ENCODE data around the gene SHFL.

SHFL gene

DNA sequence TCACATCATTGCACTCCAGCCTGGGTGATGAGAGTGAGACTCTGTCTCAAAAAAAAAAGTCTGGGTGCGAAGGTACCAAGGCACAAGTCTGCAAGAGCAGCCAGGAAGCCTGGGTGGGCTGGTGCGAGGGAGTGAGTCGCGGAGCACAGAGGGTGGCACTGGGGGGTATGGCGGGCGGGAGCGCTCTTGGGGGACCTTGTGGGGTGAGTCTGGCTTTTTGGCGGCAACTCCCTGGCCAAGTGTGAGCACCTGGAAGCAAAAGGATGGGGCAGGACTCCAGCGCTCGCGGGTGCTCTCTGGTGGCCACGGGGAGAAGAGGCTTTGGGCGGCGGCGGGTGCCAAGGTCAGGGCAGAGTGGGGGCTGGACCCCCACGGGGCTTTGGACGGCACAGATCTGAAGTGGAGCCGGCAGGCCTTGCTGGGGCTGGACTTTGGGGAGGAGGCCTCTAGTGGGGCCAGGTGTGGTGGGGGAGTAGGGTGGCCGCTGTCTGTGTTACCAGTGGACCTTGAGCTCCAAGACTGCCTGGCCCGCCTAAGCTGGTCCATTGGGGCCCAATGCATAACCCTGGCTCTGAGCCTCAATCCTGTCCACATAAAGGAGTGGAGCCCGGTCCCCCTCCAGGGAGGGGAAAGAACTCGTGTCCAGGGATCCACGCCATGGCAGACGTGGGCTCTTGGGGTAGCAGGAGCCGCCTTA is 26.9 kb downstream of the SHFL start:
- Histone ChIP-seq H3K36me3 (ENCODE audit: insufficient read depth, low read depth, low read length) (peaks cover 76% of the 10 kb centered on the region), H3K9ac (ENCODE audit: low read depth, low read length) (no peak overlapping the region), H3K4me3 (ENCODE audit: low read length) (no peak overlapping the region), H3K27ac (ENCODE audit: low read length) (no peak overlapping the region), H3K9me3 (ENCODE audit: insufficient read depth, low read depth, low read length) (no peaks in the 10 kb centered on the region), H3K4me1 (ENCODE audit: insufficient read depth, low read length) (no peaks in the 10 kb centered on the region), H3K27me3 (ENCODE audit: insufficient read depth, low read length) (no peaks in the 10 kb centered on the region)

DNA sequence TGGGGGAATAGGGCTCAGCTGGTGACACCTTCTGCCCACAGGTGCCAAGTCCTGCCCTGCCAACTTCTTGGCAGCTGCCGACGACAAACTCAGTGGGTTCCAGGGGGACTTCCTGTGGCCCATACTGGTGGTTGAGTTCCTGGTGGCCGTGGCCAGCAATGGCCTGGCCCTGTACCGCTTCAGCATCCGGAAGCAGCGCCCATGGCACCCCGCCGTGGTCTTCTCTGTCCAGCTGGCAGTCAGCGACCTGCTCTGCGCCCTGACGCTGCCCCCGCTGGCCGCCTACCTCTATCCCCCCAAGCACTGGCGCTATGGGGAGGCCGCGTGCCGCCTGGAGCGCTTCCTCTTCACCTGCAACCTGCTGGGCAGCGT is 27.5 kb downstream of the SHFL start:
- Histone ChIP-seq H3K4me1 (ENCODE audit: insufficient read depth, low read length) (no peaks in the 10 kb centered on the region), H3K27me3 (ENCODE audit: insufficient read depth, low read length) (no peaks in the 10 kb centered on the region), H3K36me3 (ENCODE audit: insufficient read depth, low read depth, low read length) (peaks cover 76% of the 10 kb centered on the region), H3K4me3 (ENCODE audit: low read length) (no peak overlapping the region), H3K9ac (ENCODE audit: low read depth, low read length) (no peak overlapping the region), H3K27ac (ENCODE audit: low read length) (no peak overlapping the region), H3K9me3 (ENCODE audit: insufficient read depth, low read depth, low read length) (no peaks in the 10 kb centered on the region)

GRCh38 chr19:10113964-10114650 is 28.0 kb downstream of the SHFL start:
- Histone ChIP-seq H3K4me1 (ENCODE audit: insufficient read depth, low read length) (peaks cover 4% of the 10 kb centered on the region), H3K27me3 (ENCODE audit: insufficient read depth, low read length) (no peaks in the 10 kb centered on the region), H3K36me3 (ENCODE audit: insufficient read depth, low read depth, low read length) (peaks cover 71% of the 10 kb centered on the region), H3K9ac (ENCODE audit: low read depth, low read length) (no peak overlapping the region), H3K4me3 (ENCODE audit: low read length) (no peak overlapping the region), H3K27ac (ENCODE audit: low read length) (no peak overlapping the region), H3K9me3 (ENCODE audit: insufficient read depth, low read depth, low read length) (no peaks in the 10 kb centered on the region)

- Histone ChIP-seq H3K27me3 (ENCODE audit: insufficient read depth, low read length) (no peaks in the 10 kb centered on the region), H3K27ac (ENCODE audit: low read length) (no peak overlapping the region), H3K4me1 (ENCODE audit: insufficient read depth, low read length) (peaks cover 4% of the 10 kb centered on the region), H3K9ac (ENCODE audit: low read depth, low read length) (no peak overlapping the region), H3K9me3 (ENCODE audit: insufficient read depth, low read depth, low read length) (no peaks in the 10 kb centered on the region), H3K4me3 (ENCODE audit: low read length) (no peak overlapping the region), H3K36me3 (ENCODE audit: insufficient read depth, low read depth, low read length) (peaks cover 64% of the 10 kb centered on the region)
Observed at GRCh38 chr19:10114651-10115391, 28.7 kb downstream of the SHFL start.

- Histone ChIP-seq H3K4me3 (ENCODE audit: low read length) (no peak overlapping the region), H3K9me3 (ENCODE audit: insufficient read depth, low read depth, low read length) (no peaks in the 10 kb centered on the region), H3K27ac (ENCODE audit: low read length) (no peak overlapping the region), H3K4me1 (ENCODE audit: insufficient read depth, low read length) (peaks cover 4% of the 10 kb centered on the region), H3K9ac (ENCODE audit: low read depth, low read length) (no peak overlapping the region), H3K27me3 (ENCODE audit: insufficient read depth, low read length) (no peaks in the 10 kb centered on the region), H3K36me3 (ENCODE audit: insufficient read depth, low read depth, low read length) (peaks cover 57% of the 10 kb centered on the region)
Observed at GRCh38 chr19:10115392-10116084, 29.4 kb downstream of the SHFL start.

GRCh38 chr19:10116085-10116865 is 30.2 kb downstream of the SHFL start:
- no peak overlapping the region for H3K9ac ChIP-seq (ENCODE audit: low read depth, low read length)
- H3K36me3 ChIP-seq (ENCODE audit: insufficient read depth, low read depth, low read length), result peaks cover 50% of the 10 kb centered on the region

GRCh38 chr19:10116866-10117616 is 30.9 kb downstream of the SHFL start:
- Histone ChIP-seq H3K4me3 (ENCODE audit: low read length) (no peak overlapping the region), H3K9ac (ENCODE audit: low read depth, low read length) (no peak overlapping the region), H3K9me3 (ENCODE audit: insufficient read depth, low read depth, low read length) (no peaks in the 10 kb centered on the region), H3K4me1 (ENCODE audit: insufficient read depth, low read length) (peaks cover 4% of the 10 kb centered on the region), H3K27me3 (ENCODE audit: insufficient read depth, low read length) (no peaks in the 10 kb centered on the region), H3K36me3 (ENCODE audit: insufficient read depth, low read depth, low read length) (peaks cover 45% of the 10 kb centered on the region), H3K27ac (ENCODE audit: low read length) (no peak overlapping the region)

More at GRCh38 chr19:10116085-10116865, 30.2 kb downstream of the SHFL start:
- Histone ChIP-seq H3K4me1 (ENCODE audit: insufficient read depth, low read length) (peaks cover 4% of the 10 kb centered on the region), H3K27me3 (ENCODE audit: insufficient read depth, low read length) (no peaks in the 10 kb centered on the region), H3K4me3 (ENCODE audit: low read length) (no peak overlapping the region), H3K9me3 (ENCODE audit: insufficient read depth, low read depth, low read length) (no peaks in the 10 kb centered on the region), H3K27ac (ENCODE audit: low read length) (no peak overlapping the region)

DNA sequence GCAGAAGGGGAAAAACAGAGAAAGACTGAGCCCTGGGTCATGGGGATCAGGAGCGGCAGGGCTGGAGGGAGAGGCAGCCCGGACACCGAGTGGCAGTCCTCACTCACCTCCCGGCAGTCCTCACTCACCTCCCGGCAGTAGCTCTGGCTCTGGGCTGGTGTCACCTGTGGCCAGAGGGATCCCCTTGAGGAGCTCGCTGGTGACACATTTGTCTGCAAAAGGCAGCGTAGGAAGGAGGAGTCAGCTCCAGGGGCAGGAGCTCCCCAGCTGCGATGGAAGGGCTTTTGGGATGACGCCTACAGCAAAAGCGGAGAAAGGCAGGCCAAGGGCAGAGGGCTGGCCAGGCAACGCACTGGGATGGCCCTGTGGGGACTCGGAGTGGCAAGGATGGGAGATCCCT is 32.8 kb downstream of the SHFL start:
- H3K4me1 ChIP-seq (ENCODE audit: insufficient read depth, low read length), result peaks cover 4% of the 10 kb centered on the region
- H3K27ac ChIP-seq (ENCODE audit: low read length), result no peak overlapping the region
- no peaks in the 10 kb centered on the region for H3K27me3 ChIP-seq (ENCODE audit: insufficient read depth, low read length)
- peaks cover 45% of the 10 kb centered on the region for H3K36me3 ChIP-seq (ENCODE audit: insufficient read depth, low read depth, low read length)
- no peaks in the 10 kb centered on the region for H3K9me3 ChIP-seq (ENCODE audit: insufficient read depth, low read depth, low read length)
- peak overlapping the region; percentile 97 for H3K9ac ChIP-seq (ENCODE audit: low read depth, low read length)
- H3K4me3 ChIP-seq (ENCODE audit: low read length), result peak overlapping the region; percentile 96

DNA sequence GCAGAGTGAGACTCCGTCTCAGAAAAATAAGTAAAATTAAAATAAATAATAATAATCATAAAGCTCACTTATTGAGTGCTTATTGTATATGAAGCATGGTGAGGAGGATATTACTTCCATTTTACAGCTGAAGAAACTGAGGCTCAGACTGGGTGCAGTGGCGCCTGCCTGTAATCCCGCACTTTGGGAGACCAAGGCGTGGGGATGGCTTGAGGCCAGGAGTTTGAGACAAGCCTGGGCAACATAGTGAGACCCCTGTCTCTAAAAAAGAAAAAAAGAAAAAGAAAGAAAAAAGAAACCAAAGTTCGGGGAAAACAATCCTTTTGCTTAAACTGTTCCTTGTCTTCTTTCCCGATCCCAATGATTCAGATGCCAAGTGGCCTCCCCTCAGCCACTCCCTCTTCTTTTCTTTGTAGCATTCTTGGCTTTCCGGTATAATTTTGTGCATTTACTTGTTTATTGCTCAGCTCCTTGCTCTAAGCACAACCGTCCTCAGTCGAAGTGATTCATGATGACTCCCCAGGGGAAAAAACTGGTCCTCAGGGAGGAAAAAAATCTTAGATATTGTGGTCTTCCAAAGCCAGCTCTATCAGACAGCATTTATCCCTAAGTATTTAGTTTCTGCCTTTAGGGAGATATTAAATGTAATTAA is 34.5 kb downstream of the SHFL start:
- Histone ChIP-seq H3K4me1 (ENCODE audit: insufficient read depth, low read length) (peaks cover 4% of the 10 kb centered on the region), H3K27ac (ENCODE audit: low read length) (no peak overlapping the region), H3K9ac (ENCODE audit: low read depth, low read length) (no peak overlapping the region), H3K9me3 (ENCODE audit: insufficient read depth, low read depth, low read length) (no peaks in the 10 kb centered on the region), H3K4me3 (ENCODE audit: low read length) (no peak overlapping the region), H3K36me3 (ENCODE audit: insufficient read depth, low read depth, low read length) (peaks cover 29% of the 10 kb centered on the region), H3K27me3 (ENCODE audit: insufficient read depth, low read length) (no peaks in the 10 kb centered on the region)

GRCh38 chr19:10122045-10122444 is 35.9 kb downstream of the SHFL start:
- Histone ChIP-seq H3K9ac (ENCODE audit: low read depth, low read length) (no peak overlapping the region), H3K36me3 (ENCODE audit: insufficient read depth, low read depth, low read length) (peaks cover 24% of the 10 kb centered on the region), H3K4me3 (ENCODE audit: low read length) (no peak overlapping the region), H3K4me1 (ENCODE audit: insufficient read depth, low read length) (peaks cover 4% of the 10 kb centered on the region), H3K9me3 (ENCODE audit: insufficient read depth, low read depth, low read length) (no peaks in the 10 kb centered on the region), H3K27me3 (ENCODE audit: insufficient read depth, low read length) (no peaks in the 10 kb centered on the region), H3K27ac (ENCODE audit: low read length) (no peak overlapping the region)
